Common myeloid progenitor, CD34-positive (primary cell): ENCODE data around the gene GRID1.

Experiments used
- CTCF ChIA-PET: fragments of 350-600 bp; sonication (Branson Sonifier 250); formaldehyde crosslinking; loops from one replicate; lab custom pipeline; 2021; ENCODE audit warnings: antibody characterized with exemption; lab: Charles Lee
- POLR2A ChIA-PET: fragments of 350-600 bp; sonication (Branson Sonifier 250); formaldehyde crosslinking; loops from one replicate; lab custom pipeline; 2021; ENCODE audit warnings: antibody characterized with exemption; lab: Charles Lee
- DNase-seq, 3 donors: peaks; one replicate each; pipeline versions ENCODE4 v3.0.0 to v3.0.0-alpha.2; 2013
- H3K27ac ChIP-seq, 2 experiments: 1 replicate in 1 of 2; 2 replicates in 1 of 2; pipeline ENCODE4 v1.7.0; 2013; ENCODE audit warnings: inconsistent platforms in 2 of 2, low read length in 2 of 2, mild to moderate bottlenecking in 2 of 2, low read depth in 1 of 2, moderate library complexity in 1 of 2; ENCODE audit not compliant: severe bottlenecking in 2 of 2, insufficient read depth in 1 of 2, poor library complexity in 1 of 2
- H3K27me3 ChIP-seq, 5 experiments: replicated peaks in 2 of 5; 1 replicate in 3 of 5; 2 replicates in 2 of 5; pipeline versions ENCODE4 v1.6.1 to v1.7.0; 2013; ENCODE audit warnings: low read length in 4 of 5, mild to moderate bottlenecking in 2 of 5, moderate library complexity in 2 of 5, inconsistent platforms in 1 of 5; ENCODE audit not compliant: insufficient read depth in 5 of 5, control insufficient read depth in 4 of 5
- H3K36me3 ChIP-seq, 4 experiments: 1 replicate in 2 of 4; 2 replicates in 2 of 4; pipeline versions ENCODE4 v1.6.1 to v1.7.0; 2013; ENCODE audit warnings: low read length in 3 of 4, control low read depth in 1 of 4, mild to moderate bottlenecking in 1 of 4; ENCODE audit not compliant: control insufficient read depth in 4 of 4, insufficient read depth in 4 of 4
- H3K4me1 ChIP-seq, 4 experiments: 1 replicate in 3 of 4; 2 replicates in 1 of 4; pipeline versions ENCODE4 v1.6.1 to v1.7.1; 2013; ENCODE audit warnings: low read length in 3 of 4, mild to moderate bottlenecking in 3 of 4, control low read depth in 1 of 4, inconsistent platforms in 1 of 4, moderate library complexity in 1 of 4; ENCODE audit not compliant: control insufficient read depth in 4 of 4, insufficient read depth in 4 of 4; ENCODE audit errors: control extremely low read depth in 1 of 4
- H3K4me3 ChIP-seq, 7 experiments: 1 replicate in 4 of 7; 2 replicates in 3 of 7; pipeline versions ENCODE4 v1.5.1 to v1.7.0; 2013; ENCODE audit warnings: mild to moderate bottlenecking in 7 of 7, low read length in 6 of 7, moderate library complexity in 6 of 7, inconsistent platforms in 2 of 7, low read depth in 2 of 7, control low read depth in 1 of 7; ENCODE audit not compliant: insufficient read depth in 4 of 7, control insufficient read depth in 1 of 7; ENCODE audit errors: extremely low read depth in 1 of 7
- H3K9me3 ChIP-seq, 5 experiments: 1 replicate in 4 of 5; 2 replicates in 1 of 5; pipeline versions ENCODE4 v1.6.1 to v1.7.1; 2013; ENCODE audit warnings: low read length in 4 of 5, mild to moderate bottlenecking in 2 of 5, inconsistent platforms in 1 of 5, low read depth in 1 of 5, moderate library complexity in 1 of 5; ENCODE audit not compliant: control insufficient read depth in 4 of 5, insufficient read depth in 2 of 5; ENCODE audit errors: control extremely low read depth in 1 of 5
- WGBS: methylation state at CpG from one replicate; pipeline ENCODE4 v1.1.5; 2013; ENCODE audit not compliant: insufficient coverage; 5-methylcytosine and 5-hydroxymethylcytosine counted together

The GRID1 gene

GRCh38 chr10:85624511-85624910, 742.1 kb downstream of the GRID1 start:
- WGBS = 83% methylated on average over 5 of the region's 7 CpGs

GRCh38 chr10:85623758-85624157, 742.8 kb downstream of the GRID1 start:
- no peak overlapping the region for H3K27ac ChIP-seq
- H3K9me3 ChIP-seq = no peaks in the 10 kb centered on the region
- ChIA-PET POLR2A (no interaction called here), CTCF (no interaction called here)
- no peaks in the 10 kb centered on the region for H3K4me1 ChIP-seq
- H3K4me3 ChIP-seq = no peak overlapping the region
- peaks cover 0 to 1% (median 0%) of the 10 kb centered on the region in 5 experiments for H3K27me3 ChIP-seq
- no peak for DNase-seq
- H3K36me3 ChIP-seq = no peaks in the 10 kb centered on the region

More at GRCh38 chr10:85624511-85624910, 742.1 kb downstream of the GRID1 start:
- Histone ChIP-seq H3K9me3 (no peaks in the 10 kb centered on the region), H3K36me3 (no peaks in the 10 kb centered on the region), H3K27me3 (peaks cover 0 to 1% (median 0%) of the 10 kb centered on the region in 5 experiments), H3K4me3 (no peak overlapping the region), H3K4me1 (no peaks in the 10 kb centered on the region), H3K27ac (no peak overlapping the region)
- DNase-seq = no peak
- POLR2A ChIA-PET = no interaction called here
- CTCF ChIA-PET = no interaction called here

- Histone ChIP-seq H3K27ac (no peak overlapping the region), H3K36me3 (no peaks in the 10 kb centered on the region), H3K9me3 (no peaks in the 10 kb centered on the region), H3K4me1 (no peaks in the 10 kb centered on the region), H3K27me3 (peaks cover 0 to 1% (median 0%) of the 10 kb centered on the region in 5 experiments), H3K4me3 (no peak overlapping the region)
- no peak for DNase-seq
- CTCF ChIA-PET = interaction anchor here (2.0 kb wide), 1 partner anchor 9 kb away, joined by 5 read pairs; no protein-coding TSS in a partner anchor
- POLR2A ChIA-PET = no interaction called here
- 80% methylated on average over 1 of the region's 2 CpGs for WGBS
Observed at GRCh38 chr10:85623342-85623741, 743.3 kb downstream of the GRID1 start.

- H3K4me3 ChIP-seq = no peak overlapping the region
- H3K4me1 ChIP-seq = no peaks in the 10 kb centered on the region
- POLR2A ChIA-PET = no interaction called here
- H3K27me3 ChIP-seq = peaks cover 0 to 1% (median 0%) of the 10 kb centered on the region in 5 experiments
- no peak for DNase-seq
- WGBS = 100% methylated on average over 3 of the region's 3 CpGs
- H3K9me3 ChIP-seq = no peaks in the 10 kb centered on the region
- H3K36me3 ChIP-seq = no peaks in the 10 kb centered on the region
- CTCF ChIA-PET = interaction anchor here (2.0 kb wide), 1 partner anchor 8 kb away, joined by 5 read pairs; no protein-coding TSS in a partner anchor
- H3K27ac ChIP-seq = no peak overlapping the region
Observed at GRCh38 chr10:85622425-85622824, 744.2 kb downstream of the GRID1 start.

- H3K9me3 ChIP-seq = no peaks in the 10 kb centered on the region
Observed at GRCh38 chr10:85621562-85621961, 745.0 kb downstream of the GRID1 start.

GRCh38 chr10:85620807-85621206, 745.8 kb downstream of the GRID1 start:
- 88% methylated on average over 3 of the region's 3 CpGs for WGBS

More at GRCh38 chr10:85621562-85621961, 745.0 kb downstream of the GRID1 start:
- ChIA-PET CTCF (interaction anchor here (2.0 kb wide), 1 partner anchor 7 kb away, joined by 5 read pairs; no protein-coding TSS in a partner anchor), POLR2A (no interaction called here)
- 76% methylated on average over 2 of the region's 2 CpGs for WGBS
- Histone ChIP-seq H3K4me1 (no peaks in the 10 kb centered on the region), H3K4me3 (no peak overlapping the region), H3K27me3 (peaks cover 0 to 1% (median 0%) of the 10 kb centered on the region in 5 experiments), H3K36me3 (no peaks in the 10 kb centered on the region), H3K27ac (no peak overlapping the region)
- no peak for DNase-seq

GRCh38 chr10:85619832-85620231, 746.8 kb downstream of the GRID1 start:
- POLR2A ChIA-PET = no interaction called here
- H3K27me3 ChIP-seq = peaks cover 0 to 1% (median 0%) of the 10 kb centered on the region in 5 experiments
- H3K4me3 ChIP-seq = no peak overlapping the region
- no peak for DNase-seq
- H3K4me1 ChIP-seq = no peaks in the 10 kb centered on the region
- CTCF ChIA-PET = no interaction called here
- WGBS = 90% methylated on average over 9 of the region's 9 CpGs
- H3K9me3 ChIP-seq = no peaks in the 10 kb centered on the region
- no peak overlapping the region for H3K27ac ChIP-seq
- H3K36me3 ChIP-seq = no peaks in the 10 kb centered on the region

More at GRCh38 chr10:85620807-85621206, 745.8 kb downstream of the GRID1 start:
- no peaks in the 10 kb centered on the region for H3K36me3 ChIP-seq
- ChIA-PET POLR2A (no interaction called here), CTCF (no interaction called here)
- no peak for DNase-seq
- H3K27ac ChIP-seq = no peak overlapping the region
- no peaks in the 10 kb centered on the region for H3K4me1 ChIP-seq
- peaks cover 0 to 1% (median 0%) of the 10 kb centered on the region in 5 experiments for H3K27me3 ChIP-seq
- H3K9me3 ChIP-seq = no peaks in the 10 kb centered on the region
- no peak overlapping the region for H3K4me3 ChIP-seq
